ENCODE measurements around the gene SEC24A.
"Not testable (repeated sequence)": the region's sequence is repeated elsewhere in the genome, so short reads cannot be mapped to it uniquely, and the experiment has no call there.

SEC24A gene

DNA sequence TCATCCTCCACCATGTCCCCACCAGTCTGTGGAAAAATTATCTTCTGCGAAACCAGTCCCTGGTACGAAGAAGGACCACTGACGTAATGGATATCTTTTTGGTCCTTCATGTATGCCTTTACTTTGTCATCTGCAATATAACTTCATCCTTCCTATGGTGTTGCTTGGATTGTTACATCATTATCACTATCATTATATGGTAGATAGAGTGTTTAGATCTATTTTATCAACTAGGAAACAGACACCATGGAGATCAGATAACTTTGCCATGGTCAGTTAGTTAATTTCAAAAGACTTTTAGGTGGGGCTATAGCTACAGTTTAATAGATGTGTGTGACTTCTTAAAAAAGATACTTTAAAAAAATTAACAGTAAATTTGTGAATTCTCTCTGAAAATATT, 66.0 kb downstream of the SEC24A start:
- Histone ChIP-seq H3K4me3 (ENCODE audit: low read length) (no peak overlapping the region), H3K27me3 (ENCODE audit: insufficient read depth, low read length) (no peaks in the 10 kb centered on the region), H3K36me3 (ENCODE audit: insufficient read depth, low read length) (peaks cover 77% of the 10 kb centered on the region), H3K27ac (ENCODE audit: low read depth, low read length) (no peak overlapping the region), H3K9me3 (ENCODE audit: insufficient read depth, low read depth, low read length) (no peaks in the 10 kb centered on the region), H3K4me1 (ENCODE audit: insufficient read depth, low read length) (peaks cover 4% of the 10 kb centered on the region; the same call in 1 of the 2 replicates), H3K9ac (ENCODE audit: low read depth, low read length) (no peak overlapping the region)
- 96% methylated on average over 3 of the region's 3 CpGs for WGBS

DNA sequence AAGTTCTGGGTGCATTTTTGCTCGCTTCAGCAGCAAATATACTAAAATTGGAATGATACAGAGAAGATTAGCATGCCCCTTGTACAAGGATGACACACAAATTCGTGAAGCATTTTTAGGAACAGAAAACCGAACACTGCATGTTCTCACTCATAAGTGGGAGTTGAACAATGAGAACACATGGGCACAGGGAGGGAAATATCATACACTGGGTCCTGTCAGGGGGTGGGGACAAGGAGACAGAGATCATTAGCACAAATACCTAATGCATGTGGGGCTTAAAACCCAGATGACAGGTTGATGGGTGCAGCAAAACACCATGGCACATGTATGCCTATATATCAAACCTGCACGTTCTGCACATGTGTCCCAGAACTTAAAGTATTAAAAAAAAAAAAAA, 66.9 kb downstream of the SEC24A start:
- not testable (repeated sequence) for H3K9ac ChIP-seq (ENCODE audit: low read depth, low read length); H3K4me1 ChIP-seq (ENCODE audit: insufficient read depth, low read length); H3K27me3 ChIP-seq (ENCODE audit: insufficient read depth, low read length); H3K4me3 ChIP-seq (ENCODE audit: low read length); H3K27ac ChIP-seq (ENCODE audit: low read depth, low read length); H3K9me3 ChIP-seq (ENCODE audit: insufficient read depth, low read depth, low read length)
- peaks cover 75% of the 10 kb centered on the region for H3K36me3 ChIP-seq (ENCODE audit: insufficient read depth, low read length)
- 96% methylated on average over 3 of the region's 4 CpGs for WGBS

DNA sequence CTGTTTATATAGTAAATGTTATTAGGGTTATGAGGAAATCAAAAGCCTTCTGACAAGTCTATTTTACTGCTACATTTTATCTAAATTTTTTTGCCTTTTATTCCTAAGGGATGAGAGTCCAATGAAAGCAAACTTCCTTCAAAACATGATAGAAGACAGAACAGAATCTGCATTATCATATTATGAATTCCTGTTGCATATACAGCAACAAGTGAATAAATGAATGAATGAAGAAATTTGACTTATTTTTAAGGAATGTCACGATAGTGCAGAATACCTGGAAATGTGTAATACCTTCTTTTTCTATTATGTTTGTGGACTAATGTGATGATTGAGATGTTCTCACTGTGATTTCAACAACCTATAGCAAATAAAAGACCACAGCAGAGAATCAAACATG, 76.3 kb downstream of the SEC24A start:
- no peaks in the 10 kb centered on the region for H3K4me1 ChIP-seq (ENCODE audit: insufficient read depth, low read length)
- peaks cover 55% of the 10 kb centered on the region for H3K36me3 ChIP-seq (ENCODE audit: insufficient read depth, low read length)
- 92% methylated on average over 1 of the region's 1 CpG for WGBS

DNA sequence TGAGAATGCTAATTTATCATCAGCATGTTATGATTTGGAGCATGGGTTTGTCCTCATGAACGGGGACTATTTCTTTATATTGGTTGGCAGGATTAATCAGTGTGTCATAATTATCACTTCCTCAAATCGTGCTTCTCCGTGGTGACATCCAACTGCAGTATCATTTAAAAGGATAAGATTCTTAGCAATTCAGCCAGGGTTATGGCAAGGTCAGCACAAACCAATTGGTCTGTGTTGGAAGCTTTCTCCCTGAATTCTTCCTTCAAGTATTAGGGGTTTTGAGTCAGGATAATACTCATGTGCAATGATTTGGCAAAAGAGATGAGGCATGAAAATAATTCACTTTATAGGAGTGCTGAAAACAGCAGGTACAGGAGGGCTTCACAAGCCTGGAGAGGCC, 84.2 kb downstream of the SEC24A start:
- WGBS, result 93% methylated on average over 3 of the region's 3 CpGs
- Histone ChIP-seq H3K4me3 (ENCODE audit: low read length) (no peak overlapping the region), H3K27ac (ENCODE audit: low read depth, low read length) (no peak overlapping the region), H3K36me3 (ENCODE audit: insufficient read depth, low read length) (no peaks in the 10 kb centered on the region), H3K27me3 (ENCODE audit: insufficient read depth, low read length) (no peaks in the 10 kb centered on the region), H3K9ac (ENCODE audit: low read depth, low read length) (no peak overlapping the region), H3K9me3 (ENCODE audit: insufficient read depth, low read depth, low read length) (no peaks in the 10 kb centered on the region), H3K4me1 (ENCODE audit: insufficient read depth, low read length) (no peaks in the 10 kb centered on the region)

More for the DNA sequence above, 76.3 kb downstream of the SEC24A start:
- no peaks in the 10 kb centered on the region for H3K9me3 ChIP-seq (ENCODE audit: insufficient read depth, low read depth, low read length)
- no peak overlapping the region for H3K27ac ChIP-seq (ENCODE audit: low read depth, low read length)
- H3K9ac ChIP-seq (ENCODE audit: low read depth, low read length), result no peak overlapping the region
- H3K4me3 ChIP-seq (ENCODE audit: low read length), result no peak overlapping the region
- no peaks in the 10 kb centered on the region for H3K27me3 ChIP-seq (ENCODE audit: insufficient read depth, low read length)

DNA sequence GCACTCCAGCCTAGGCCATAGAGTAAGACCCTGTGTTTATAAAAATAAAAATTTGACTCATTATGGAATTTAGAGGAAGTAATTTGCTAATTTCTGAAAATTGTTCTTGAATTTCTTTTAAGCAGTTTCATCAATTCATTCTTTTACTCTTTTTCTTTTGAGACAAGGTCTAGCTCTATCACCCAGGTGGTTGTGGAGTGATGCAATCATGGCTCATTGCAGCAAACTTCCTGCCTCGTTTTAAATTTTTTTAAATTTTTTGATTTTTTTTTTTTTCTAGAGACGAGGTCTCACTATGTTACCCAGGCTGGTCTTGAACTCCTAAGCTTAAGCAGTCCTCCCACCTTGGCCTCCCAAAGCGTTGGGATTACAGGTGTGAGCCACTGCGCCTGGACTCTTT, 86.7 kb downstream of the SEC24A start:
- H3K9ac ChIP-seq (ENCODE audit: low read depth, low read length), result no peak overlapping the region
- no peaks in the 10 kb centered on the region for H3K9me3 ChIP-seq (ENCODE audit: insufficient read depth, low read depth, low read length)
- H3K4me1 ChIP-seq (ENCODE audit: insufficient read depth, low read length), result no peaks in the 10 kb centered on the region
- 84% methylated on average over 4 of the region's 4 CpGs for WGBS
- H3K36me3 ChIP-seq (ENCODE audit: insufficient read depth, low read length), result no peaks in the 10 kb centered on the region
- H3K27me3 ChIP-seq (ENCODE audit: insufficient read depth, low read length), result no peaks in the 10 kb centered on the region
- no peak overlapping the region for H3K27ac ChIP-seq (ENCODE audit: low read depth, low read length)
- no peak overlapping the region for H3K4me3 ChIP-seq (ENCODE audit: low read length)

DNA sequence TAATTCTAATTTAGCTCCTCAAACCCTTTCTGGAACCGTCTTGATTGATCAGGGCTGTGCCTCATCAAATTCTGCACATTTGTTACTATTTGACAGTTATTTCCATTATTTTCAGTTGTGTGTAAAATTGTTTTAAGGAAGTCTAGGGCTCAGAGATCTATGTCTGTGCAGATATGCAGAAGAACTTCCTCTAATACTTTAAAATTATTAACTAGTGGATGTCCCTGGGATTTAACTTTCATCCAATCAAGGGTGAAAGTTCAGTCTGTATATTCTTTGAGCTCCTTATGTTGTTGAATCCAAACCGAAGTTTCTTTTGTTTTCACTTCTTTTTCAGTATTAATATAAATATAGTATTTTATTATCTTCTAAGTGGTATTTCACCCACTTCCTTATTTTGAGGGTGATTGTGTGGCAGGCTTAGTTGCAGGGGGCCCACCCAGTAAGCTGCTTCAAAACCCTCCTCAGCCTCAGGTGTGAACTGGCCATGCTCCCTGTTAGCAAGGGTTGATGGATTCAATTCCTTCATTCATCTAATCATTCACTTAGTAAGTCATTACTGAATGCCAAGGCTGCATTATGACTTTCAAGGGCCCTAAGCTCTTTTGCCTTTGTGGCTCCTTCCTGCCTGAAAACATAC, 87.7 kb downstream of the SEC24A start:
- no peak overlapping the region for H3K4me3 ChIP-seq (ENCODE audit: low read length)
- H3K9me3 ChIP-seq (ENCODE audit: insufficient read depth, low read depth, low read length), result no peaks in the 10 kb centered on the region
- H3K9ac ChIP-seq (ENCODE audit: low read depth, low read length), result no peak overlapping the region
- no peaks in the 10 kb centered on the region for H3K4me1 ChIP-seq (ENCODE audit: insufficient read depth, low read length)
- H3K27me3 ChIP-seq (ENCODE audit: insufficient read depth, low read length), result no peaks in the 10 kb centered on the region
- WGBS, result 83% methylated on average over 1 of the region's 2 CpGs
- peaks cover 5% of the 10 kb centered on the region; the same call in 1 of the 2 replicates for H3K36me3 ChIP-seq (ENCODE audit: insufficient read depth, low read length)
- H3K27ac ChIP-seq (ENCODE audit: low read depth, low read length), result no peak overlapping the region

DNA sequence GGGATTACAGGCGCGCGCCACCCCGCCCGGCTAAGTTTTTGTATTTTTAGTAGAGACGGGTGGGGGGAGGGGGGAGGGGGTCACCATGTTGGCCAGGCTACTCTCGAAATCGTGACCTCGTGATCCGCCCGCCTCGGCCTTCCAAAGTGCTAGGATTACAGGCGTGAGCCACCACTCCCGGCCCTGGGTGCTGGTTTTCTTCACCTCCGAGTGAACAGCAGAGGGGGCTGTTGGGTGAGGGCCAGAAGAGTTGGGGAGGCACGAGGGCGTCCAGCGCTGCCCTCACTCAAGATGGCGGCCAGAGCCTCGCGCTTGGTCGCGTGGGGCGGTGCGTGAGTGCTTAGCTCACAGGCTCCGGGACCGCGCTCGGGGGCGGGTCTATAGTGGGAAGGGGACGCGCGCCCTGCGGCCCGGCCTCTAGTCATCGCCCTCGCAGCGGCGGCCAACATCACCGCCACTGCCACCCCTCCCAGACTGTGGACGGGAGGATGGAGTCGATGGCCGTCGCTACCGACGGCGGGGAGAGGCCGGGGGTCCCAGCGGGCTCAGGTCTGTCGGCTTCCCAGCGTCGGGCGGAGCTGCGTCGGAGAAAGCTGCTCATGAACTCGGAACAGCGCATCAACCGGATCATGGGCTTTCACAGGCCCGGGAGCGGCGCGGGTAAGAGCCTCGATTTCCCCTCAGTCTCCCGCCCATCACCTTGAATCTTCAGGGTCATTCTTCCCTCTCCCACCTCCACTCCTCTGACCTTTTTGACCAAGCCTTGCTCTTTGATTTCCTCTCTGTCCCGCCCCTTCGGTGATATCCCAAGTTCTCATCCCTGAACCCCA, 89.8 kb downstream of the SEC24A start, which contains the start of gene CAMLG:
TSS of gene CAMLG (plus strand) at position 416 of the 830 bp plus-strand sequence. CDS start at position 489, 73 bp downstream.
- Histone ChIP-seq H3K9ac (ENCODE audit: low read depth, low read length) (peak within 1 kb of the TSS; percentile 90), H3K27me3 (ENCODE audit: insufficient read depth, low read length) (no peaks in the 10 kb centered on the region), H3K36me3 (ENCODE audit: insufficient read depth, low read length) (peaks cover 18% of the 10 kb centered on the region), H3K9me3 (ENCODE audit: insufficient read depth, low read depth, low read length) (no peaks in the 10 kb centered on the region), H3K4me1 (ENCODE audit: insufficient read depth, low read length) (no peaks in the 10 kb centered on the region), H3K27ac (ENCODE audit: low read depth, low read length) (peak within 1 kb of the TSS; percentile 75), H3K4me3 (ENCODE audit: low read length) (peak within 1 kb of the TSS; percentile 88)
- under 1% methylated on average over 66 of the region's 66 CpGs for WGBS

DNA sequence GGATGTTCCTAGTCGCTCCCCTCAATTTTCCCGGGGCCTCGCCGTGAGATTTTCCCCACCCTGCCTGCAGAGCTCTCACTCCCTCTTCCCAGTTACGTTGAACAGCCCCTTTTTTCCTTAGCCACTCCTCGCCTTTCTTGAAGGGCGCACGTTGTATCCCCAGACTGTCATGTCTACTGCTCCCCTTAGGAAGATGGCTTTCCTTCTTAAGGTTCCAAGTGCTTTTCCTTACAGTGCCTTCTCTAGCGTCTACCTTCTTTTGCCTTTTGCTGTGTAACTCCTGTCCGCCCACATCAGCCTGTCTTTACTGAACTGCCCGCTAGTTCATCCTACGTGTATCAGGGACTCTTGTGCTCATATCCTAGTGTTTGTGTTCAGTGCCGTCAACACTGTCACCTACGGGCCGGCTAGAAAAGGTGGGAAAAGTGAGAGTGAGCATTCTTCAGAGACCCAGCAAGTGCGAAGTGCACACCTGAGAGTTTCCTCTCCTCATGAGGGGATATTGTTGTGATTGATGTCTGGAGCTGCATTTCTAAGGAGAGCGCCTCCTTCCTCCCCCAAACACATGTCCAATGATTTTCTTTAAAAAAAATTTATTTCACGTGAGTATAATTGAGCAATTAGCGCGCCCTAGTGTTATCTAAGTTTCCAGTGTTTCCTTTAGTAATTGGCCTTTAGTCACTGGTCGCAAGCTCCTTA, 90.5 kb downstream of the SEC24A start:
- Histone ChIP-seq H3K9ac (ENCODE audit: low read depth, low read length) (peak overlapping the region; percentile 90), H3K27me3 (ENCODE audit: insufficient read depth, low read length) (no peaks in the 10 kb centered on the region), H3K9me3 (ENCODE audit: insufficient read depth, low read depth, low read length) (no peaks in the 10 kb centered on the region), H3K4me1 (ENCODE audit: insufficient read depth, low read length) (no peaks in the 10 kb centered on the region), H3K36me3 (ENCODE audit: insufficient read depth, low read length) (peaks cover 24% of the 10 kb centered on the region), H3K4me3 (ENCODE audit: low read length) (peak overlapping the region; percentile 88), H3K27ac (ENCODE audit: low read depth, low read length) (no peak overlapping the region)
- WGBS, result 16% methylated on average over 20 of the region's 21 CpGs

DNA sequence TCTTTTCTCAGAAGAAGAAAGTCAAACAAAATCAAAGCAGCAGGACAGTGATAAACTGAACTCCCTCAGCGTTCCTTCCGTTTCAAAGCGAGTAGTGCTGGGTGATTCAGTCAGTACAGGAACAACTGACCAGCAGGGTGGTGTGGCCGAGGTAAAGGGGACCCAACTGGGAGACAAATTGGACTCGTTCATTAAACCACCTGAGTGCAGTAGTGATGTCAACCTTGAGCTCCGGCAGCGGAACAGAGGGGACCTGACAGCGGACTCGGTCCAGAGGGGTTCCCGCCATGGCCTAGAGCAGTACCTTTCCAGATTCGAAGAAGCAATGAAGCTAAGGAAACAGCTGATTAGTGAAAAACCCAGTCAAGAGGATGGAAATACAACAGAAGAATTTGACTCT, 92.5 kb downstream of the SEC24A start:
- no peaks in the 10 kb centered on the region for H3K9me3 ChIP-seq (ENCODE audit: insufficient read depth, low read depth, low read length)
- H3K9ac ChIP-seq (ENCODE audit: low read depth, low read length), result no peak overlapping the region
- WGBS, result 95% methylated on average over 11 of the region's 11 CpGs

DNA sequence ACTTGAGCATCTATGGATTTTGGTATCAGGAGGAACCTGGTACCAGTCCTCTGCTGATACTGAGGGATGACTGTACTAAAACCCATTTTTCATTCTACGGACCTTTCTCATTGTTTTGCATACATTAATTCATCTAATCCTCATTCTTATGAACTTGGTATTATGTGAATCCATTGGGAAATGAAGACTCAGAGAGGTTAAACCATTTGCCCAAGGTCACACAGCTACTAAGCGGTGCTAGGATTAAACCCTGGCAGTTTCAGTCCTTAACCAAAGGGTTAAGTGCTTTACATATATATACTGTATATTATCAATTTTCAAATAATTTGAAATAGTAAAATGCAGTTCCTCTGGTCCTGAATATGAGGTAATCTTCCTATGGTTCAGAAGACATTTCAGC, 93.5 kb downstream of the SEC24A start:
- Histone ChIP-seq H3K36me3 (ENCODE audit: insufficient read depth, low read length) (peaks cover 33% of the 10 kb centered on the region), H3K27ac (ENCODE audit: low read depth, low read length) (no peak overlapping the region), H3K27me3 (ENCODE audit: insufficient read depth, low read length) (no peaks in the 10 kb centered on the region), H3K9me3 (ENCODE audit: insufficient read depth, low read depth, low read length) (no peaks in the 10 kb centered on the region), H3K4me1 (ENCODE audit: insufficient read depth, low read length) (no peaks in the 10 kb centered on the region), H3K9ac (ENCODE audit: low read depth, low read length) (no peak overlapping the region), H3K4me3 (ENCODE audit: low read length) (no peak overlapping the region)
- 100% methylated on average over 1 of the region's 2 CpGs for WGBS

More for the DNA sequence above, 92.5 kb downstream of the SEC24A start:
- Histone ChIP-seq H3K4me3 (ENCODE audit: low read length) (no peak overlapping the region), H3K27me3 (ENCODE audit: insufficient read depth, low read length) (no peaks in the 10 kb centered on the region), H3K4me1 (ENCODE audit: insufficient read depth, low read length) (no peaks in the 10 kb centered on the region), H3K36me3 (ENCODE audit: insufficient read depth, low read length) (peaks cover 33% of the 10 kb centered on the region), H3K27ac (ENCODE audit: low read depth, low read length) (no peak overlapping the region)

DNA sequence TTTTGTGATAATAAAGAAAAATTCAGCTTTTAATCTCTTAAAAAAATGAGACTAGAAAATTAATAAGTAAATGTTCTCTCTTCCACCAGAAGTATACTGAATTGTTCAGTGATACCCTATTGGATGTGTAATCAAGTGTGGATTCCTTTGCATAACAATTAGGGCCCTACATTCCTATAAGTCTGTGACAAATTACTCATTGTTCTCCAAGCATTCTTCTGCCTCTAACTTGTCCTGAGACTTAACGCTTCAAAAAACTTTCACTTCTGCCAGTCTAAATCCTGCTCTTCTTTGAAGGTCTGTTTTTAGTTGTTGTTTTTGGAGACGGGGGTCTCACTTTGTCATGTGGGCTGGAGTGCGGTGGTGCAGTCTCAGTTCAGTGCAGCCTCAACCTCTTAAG, 100.8 kb downstream of the SEC24A start:
- Histone ChIP-seq H3K27me3 (ENCODE audit: insufficient read depth, low read length) (no peaks in the 10 kb centered on the region), H3K27ac (ENCODE audit: low read depth, low read length) (peak overlapping the region; percentile 52; the same call in 1 of the 2 replicates), H3K36me3 (ENCODE audit: insufficient read depth, low read length) (peaks cover 23% of the 10 kb centered on the region), H3K9ac (ENCODE audit: low read depth, low read length) (peak overlapping the region; percentile 32; the same call in 1 of the 2 replicates), H3K4me3 (ENCODE audit: low read length) (no peak overlapping the region), H3K9me3 (ENCODE audit: insufficient read depth, low read depth, low read length) (no peaks in the 10 kb centered on the region), H3K4me1 (ENCODE audit: insufficient read depth, low read length) (peaks cover 9% of the 10 kb centered on the region)
- WGBS, result 74% methylated on average over 3 of the region's 3 CpGs

Data from HUES64 (cell line).